Stimulated activated CD4-positive, alpha-beta T cell treated with anti-CD3 and anti-CD28 coated beads, Interleukin-15, amount 100 ng/mL, for 1 hour (primary cell): ENCODE results near the gene NEK6.

Experiments
- DNase-seq, 2 donors: peaks; one replicate each; pipeline ENCODE4 v3.0.0-alpha.2; 2020; ENCODE audit warnings: low read depth in 1 of 2, low spot score in 1 of 2

NEK6 gene

GRCh38 chr9:124392254-124392870 lies 134.6 kb downstream of the NEK6 start:
- no peak for DNase-seq

GRCh38 chr9:124392871-124393460 lies 135.2 kb downstream of the NEK6 start:
- no peak for DNase-seq

DNA sequence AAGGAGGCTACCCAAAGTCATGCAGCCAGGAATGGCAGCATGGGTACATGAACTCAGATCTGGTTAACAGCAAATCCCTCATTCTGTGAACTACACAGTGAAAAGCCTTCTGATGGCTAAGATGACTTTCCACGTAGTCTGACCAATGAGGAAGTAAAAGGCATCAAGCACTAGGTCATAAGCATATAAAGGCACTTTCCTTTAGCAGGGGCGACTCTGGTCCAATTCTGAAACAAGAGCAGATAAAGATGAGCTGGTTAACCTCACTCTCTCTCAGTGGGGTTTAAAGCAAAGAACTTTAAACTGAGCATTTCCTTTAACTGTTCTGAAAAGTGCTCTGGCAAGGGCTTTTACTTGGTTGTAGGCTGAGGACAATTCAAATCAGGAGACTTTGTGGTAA lies 136.4 kb downstream of the NEK6 start:
- DNase-seq = no peak

DNA sequence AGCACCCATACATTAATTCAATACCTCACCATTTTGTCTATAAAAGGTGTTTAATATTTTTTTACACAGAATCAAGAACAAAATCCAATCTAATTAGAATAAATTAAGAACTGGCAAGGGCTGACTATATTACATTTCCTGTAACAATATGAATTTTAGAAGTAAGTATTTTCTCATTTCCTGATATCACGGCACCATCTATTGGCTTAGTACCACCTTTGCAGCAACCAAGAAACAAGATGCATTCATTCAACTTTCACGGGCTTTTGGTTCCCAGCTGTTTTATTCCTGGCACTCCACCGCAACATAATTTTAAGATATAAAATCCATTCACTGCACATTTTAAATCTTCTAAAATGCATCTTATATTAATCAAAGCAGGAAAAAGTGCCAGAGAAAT lies 136.8 kb downstream of the NEK6 start:
- no peak for DNase-seq

- no peak for DNase-seq
These were observed 138.1 kb downstream of the NEK6 start for GRCh38 chr9:124395826-124396225.

GRCh38 chr9:124398191-124398935 lies 140.6 kb downstream of the NEK6 start:
- DNase-seq = no peak

- DNase-seq = no peak
These were observed 141.7 kb downstream of the NEK6 start for GRCh38 chr9:124399323-124399967.

GRCh38 chr9:124399968-124400940 lies 142.5 kb downstream of the NEK6 start:
- no peak for DNase-seq
